H54 (cell line): Measurements from ENCODE around the gene ACBD4.

Source experiments
- DNase-seq: peaks from one replicate; pipeline ENCODE4 v3.0.0; 2011; ENCODE audit warnings: low spot score, mixed read lengths; ENCODE audit not compliant: insufficient read length
- FAIRE-seq: peaks from 3 replicates; lab custom pipeline; 2011; peaks lifted over from hg19 to GRCh38; lab: Jason Lieb, UNC
- POLR2A ChIP-seq: IDR thresholded peaks from 2 replicates; pipeline ENCODE4 v1.6.1; 2011; ENCODE audit warnings: low read depth, mild to moderate bottlenecking, low read length

Gene ACBD4, protein sequence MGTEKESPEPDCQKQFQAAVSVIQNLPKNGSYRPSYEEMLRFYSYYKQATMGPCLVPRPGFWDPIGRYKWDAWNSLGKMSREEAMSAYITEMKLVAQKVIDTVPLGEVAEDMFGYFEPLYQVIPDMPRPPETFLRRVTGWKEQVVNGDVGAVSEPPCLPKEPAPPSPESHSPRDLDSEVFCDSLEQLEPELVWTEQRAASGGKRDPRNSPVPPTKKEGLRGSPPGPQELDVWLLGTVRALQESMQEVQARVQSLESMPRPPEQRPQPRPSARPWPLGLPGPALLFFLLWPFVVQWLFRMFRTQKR

DNA sequence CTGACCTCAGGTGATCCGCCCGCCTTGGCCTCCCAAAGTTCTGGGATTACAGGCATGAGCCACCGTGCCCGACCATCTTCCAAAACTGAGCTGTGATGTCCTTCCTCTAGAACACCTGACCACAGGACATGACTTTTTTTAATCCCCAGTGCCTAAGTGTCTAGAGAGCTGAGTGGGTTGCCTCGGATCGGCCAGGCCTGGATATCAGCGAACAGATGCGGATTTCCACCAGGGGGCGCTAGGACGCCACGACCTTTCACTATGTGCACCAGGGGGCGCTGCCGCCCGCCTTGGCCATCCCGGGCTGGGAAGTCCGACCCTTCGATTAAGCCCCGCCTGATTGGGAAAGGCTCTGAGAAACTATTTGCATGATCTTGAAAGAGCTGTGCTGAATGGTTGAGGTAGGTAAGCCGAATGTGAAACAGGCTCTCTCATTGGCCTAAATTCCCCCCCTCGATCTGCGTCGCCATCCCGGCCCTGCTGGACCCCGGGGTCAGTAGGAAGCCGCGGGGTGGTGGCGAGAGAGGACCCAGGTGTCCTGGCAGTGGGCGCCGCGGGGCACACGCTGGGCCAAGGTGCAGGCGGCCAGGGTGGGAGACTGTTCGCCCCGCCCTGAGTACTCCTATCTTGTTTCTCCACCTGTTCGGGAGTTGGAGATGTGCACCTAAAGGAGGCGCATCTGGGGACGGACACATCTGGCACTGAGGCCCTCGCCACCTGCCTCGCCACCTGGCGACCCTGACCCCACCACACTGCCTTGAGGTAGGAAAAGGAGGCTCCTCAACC is at the start of gene ACBD4:
Gene ACBD4, plus strand, starts transcription at position 496 of the 786 bp plus-strand sequence. CDS start 458 bp downstream, outside the sequence.
- TF ChIP-seq POLR2A: no peak; the same call in 1 of the 2 replicates
- FAIRE-seq: peak; percentile 86

DNA sequence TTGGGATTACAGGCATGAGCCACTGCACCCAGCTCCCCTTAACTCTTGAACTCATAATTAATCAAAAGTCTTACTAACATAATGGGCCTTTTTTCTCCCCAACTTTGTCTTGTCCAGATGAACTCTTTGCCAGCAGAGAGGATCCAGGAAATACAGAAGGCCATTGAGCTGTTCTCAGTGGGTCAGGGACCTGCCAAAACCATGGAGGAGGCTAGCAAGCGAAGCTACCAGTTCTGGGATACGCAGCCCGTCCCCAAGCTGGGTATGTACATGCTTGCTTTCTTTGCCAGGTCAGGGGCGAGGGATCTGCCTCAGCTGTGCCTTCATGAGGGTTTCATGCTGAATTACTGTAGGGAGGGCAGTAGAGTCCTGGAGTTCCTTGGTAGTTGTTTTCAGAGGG is 49.1 kb upstream of the ACBD4 start:
- no peak for TF ChIP-seq POLR2A
- DNase-seq: no peak
- no peak for FAIRE-seq

More for the DNA sequence above, at the start of gene ACBD4:
- DNase-seq: peak; percentile 99

DNA sequence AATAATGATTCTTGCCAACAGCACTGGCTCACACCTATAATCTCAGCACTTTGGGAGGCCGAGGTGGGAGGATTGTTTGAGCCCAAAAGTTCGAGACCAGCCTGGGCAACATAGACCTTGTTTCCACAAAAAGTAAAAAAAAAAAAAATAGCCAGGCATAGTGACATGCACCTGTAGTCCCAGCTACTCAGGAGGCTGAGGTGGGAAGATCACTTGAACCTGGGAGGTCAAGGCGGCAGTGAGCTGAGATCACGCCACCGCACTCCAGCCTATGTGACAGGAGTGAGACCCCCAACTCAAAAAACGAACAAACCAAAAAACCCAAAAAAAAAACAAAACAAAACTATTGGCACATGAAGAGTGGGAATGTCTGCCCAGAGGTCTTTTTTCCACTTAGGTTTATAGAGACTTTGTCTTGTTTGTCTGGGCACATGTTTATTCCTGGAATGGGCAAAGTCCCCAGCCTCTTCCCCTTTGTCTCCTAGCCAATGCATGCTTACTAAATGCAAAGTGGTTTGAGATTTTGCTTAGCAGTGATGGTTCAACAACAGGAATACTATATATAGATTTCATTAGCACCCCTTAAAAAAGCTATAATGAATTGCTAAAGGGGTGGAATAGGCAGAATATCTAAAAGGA is 48.5 kb upstream of the ACBD4 start:
- TF ChIP-seq POLR2A: no peak
- no peak for DNase-seq
- no peak for FAIRE-seq

DNA sequence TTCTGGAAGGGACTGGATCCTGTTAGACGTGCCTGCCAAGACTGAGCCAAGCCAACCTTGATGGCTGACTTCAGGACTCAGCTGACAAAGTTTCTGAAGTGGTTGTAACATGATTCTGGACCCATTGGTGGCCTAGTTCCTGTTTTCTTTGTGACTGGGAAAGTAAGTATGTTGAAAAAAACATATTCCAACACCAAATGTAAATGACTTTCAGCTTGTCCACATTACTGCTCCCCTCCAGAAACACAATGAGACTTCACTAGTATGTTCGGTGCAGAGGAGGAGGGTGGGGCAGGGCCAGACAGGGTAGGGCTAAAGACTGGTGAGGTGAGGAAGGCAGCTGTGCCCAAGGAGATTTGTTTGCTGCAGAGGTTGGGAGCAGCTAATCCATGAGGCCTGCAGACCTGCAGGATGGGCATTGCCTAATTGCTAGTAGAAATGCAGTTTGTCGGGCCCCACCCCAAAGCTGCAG is 47.9 kb upstream of the ACBD4 start:
- no peak for FAIRE-seq
- TF ChIP-seq POLR2A: no peak
- no peak for DNase-seq

DNA sequence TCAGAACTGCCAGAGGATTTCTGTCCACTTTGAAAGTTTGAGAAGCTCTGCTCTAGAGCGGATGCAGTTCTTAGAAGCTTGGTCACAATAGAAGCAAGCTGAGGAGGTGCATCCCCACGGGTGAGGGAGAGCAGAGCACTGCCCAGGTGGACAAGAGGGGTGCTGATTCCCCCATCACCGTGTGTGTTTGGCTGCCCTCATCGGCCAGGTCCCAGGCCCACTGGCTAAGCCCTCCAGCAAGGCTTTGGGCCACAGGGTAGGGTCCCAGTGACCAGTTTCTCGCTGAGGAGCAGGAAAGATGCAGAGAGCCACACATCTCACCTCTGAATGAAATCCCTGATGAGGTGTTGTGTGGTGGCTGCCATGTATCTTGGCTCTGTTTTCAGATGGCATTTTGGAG is 47.5 kb upstream of the ACBD4 start:
- no peak for DNase-seq
- no peak for FAIRE-seq
- TF ChIP-seq POLR2A: no peak

DNA sequence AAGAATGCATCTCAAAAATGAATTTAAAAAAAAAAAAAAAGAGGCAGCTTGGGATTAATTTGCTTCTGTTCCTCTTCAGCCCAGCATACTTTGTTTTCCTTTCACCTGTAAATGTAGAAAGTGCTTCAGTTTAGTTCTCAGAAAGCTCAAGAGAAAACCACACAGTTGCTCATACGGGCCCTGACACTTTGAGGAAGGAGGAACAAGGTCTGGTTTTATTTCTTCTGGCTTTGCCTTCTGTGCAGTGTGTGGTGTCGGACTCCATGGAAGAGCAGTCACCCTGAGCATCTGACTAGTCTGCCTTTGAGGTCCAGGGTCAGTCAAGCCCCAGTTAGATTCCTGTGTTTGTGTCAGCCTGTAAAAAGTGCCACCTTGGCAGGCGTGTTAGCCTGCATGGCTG is 46.7 kb upstream of the ACBD4 start:
- no peak for FAIRE-seq
- no peak for DNase-seq
- TF ChIP-seq POLR2A: no peak

DNA sequence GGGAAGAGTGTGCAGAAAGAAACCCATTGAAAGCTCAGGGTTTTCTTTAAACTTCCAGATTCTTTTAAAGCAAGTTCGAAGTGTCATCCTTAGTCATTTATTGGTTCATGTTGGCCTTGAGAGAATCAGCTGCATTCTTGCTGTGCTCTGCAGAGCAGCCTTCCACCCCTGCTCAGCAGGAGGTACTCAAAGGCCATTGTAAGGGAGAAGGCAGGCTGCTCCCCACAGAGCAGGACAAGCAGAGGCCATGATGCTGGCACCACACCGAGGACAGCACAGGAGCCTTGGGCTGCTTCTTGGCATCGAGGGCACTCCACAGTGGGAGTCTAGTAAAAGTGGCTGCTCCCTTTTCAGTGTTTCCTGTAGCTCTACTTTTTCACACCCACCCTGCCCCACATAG is 44.8 kb upstream of the ACBD4 start:
- no peak for FAIRE-seq
- no peak for DNase-seq
- no peak for TF ChIP-seq POLR2A

DNA sequence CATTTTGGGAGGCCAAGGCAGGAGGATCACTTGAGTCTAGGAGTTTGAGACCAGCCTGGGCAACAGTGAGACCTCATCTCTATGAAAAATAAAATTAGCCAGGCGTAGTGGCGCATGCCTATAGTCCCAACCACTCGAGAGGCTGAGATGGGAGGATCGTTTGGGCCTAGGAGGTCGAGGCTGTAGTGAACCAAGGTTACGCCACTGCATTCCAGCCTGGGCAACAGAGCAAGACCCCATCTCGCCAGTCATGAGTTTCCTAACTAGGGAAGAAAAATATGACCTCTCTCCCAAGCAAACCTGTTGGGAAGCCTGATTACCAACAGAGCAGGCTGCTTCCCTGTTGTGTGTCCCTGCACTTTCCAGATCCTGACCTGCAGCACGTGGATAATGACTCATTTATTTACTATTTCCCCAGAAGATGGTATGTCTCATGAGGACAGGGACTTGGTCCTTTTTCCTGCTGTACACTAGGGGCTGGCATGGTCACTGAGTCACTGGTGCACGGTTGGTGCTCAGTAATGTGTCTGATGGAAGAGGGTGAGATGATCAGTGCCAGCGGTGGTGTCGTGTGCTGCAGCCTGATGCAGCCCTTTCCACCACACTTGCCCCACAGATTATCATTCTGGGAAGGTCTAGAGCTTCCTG is 43.6 kb upstream of the ACBD4 start:
- no peak for TF ChIP-seq POLR2A
- no peak for DNase-seq

DNA sequence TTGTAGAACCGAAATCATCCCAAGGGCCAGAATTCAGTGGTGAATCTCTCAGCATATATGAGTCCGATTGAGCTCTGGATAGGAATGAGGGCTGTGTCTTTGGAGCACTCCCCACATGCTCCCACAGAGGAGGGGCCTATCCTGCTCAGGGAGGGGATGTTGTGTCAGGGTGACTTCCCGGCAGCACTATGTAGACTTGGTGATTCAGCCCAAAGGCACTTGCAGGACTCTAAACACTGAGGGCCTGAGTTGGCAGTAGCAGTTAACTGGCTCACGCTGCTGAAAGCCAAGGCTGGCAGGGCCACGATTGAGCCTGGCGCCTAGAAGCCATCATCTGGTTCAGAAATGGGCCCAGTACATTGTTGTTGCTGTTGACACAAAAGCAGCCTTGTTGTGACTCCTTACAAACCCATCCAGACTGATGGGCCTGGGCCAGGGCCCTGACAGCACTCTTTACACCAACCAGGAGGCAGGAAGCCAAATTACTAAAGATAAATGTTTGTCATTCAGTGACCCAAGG is 42.5 kb upstream of the ACBD4 start:
- 0 out of 2 replicates have a peak, but pooled peaks have one; percentile 18 for TF ChIP-seq POLR2A
- DNase-seq (peak; percentile 98), FAIRE-seq (peak; percentile 88)

More for the DNA sequence above, 43.6 kb upstream of the ACBD4 start:
- FAIRE-seq: no peak

DNA sequence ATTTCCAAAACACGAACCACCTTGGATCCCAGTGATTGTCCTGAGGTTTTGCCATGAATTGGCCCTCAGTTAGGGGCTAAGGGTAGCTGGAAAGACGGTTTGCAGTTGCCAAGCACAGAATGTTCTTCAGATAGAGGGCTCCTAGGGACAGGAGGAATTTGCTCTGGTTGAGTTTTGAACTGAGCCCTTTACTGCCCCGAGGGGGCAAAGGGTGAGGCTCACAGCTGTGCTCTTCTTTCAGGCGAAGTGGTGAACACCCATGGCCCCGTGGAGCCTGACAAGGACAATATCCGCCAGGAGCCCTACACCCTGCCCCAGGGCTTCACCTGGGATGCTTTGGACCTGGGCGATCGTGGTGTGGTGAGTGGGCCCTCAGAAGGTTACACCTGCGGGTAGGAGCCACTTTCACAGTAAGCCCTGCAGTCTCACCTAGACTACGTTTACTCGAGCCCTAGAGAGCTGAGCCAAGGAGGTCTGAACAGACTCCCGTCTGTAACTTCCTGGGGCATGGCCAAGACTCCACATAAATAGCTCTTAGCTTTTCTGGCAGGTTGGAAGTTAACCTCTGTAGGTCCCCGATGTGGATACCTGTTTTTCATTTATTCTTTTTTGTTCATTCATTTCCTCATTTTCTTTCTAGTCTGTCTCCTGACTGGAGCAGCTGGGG is 41.9 kb upstream of the ACBD4 start:
- TF ChIP-seq POLR2A: no peak
- FAIRE-seq (no peak), DNase-seq (no peak)

DNA sequence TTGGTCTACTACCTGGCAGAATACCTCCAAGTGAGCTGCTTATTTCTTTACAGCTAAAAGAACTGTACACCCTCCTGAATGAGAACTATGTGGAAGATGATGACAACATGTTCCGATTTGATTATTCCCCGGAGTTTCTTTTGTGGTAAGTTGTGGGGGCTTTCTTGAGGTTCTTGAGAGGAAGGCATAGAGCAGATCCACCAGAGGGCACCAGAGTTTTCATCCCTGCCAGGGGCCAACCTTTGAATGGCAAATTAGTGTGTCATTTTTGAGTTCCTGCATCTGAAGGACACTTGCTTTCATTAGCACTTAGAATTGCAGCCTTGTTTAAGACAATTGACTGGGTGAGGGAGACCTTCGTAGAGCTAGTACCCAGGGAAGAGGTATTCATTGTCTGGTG is 39.3 kb upstream of the ACBD4 start:
- no peak for DNase-seq

DNA sequence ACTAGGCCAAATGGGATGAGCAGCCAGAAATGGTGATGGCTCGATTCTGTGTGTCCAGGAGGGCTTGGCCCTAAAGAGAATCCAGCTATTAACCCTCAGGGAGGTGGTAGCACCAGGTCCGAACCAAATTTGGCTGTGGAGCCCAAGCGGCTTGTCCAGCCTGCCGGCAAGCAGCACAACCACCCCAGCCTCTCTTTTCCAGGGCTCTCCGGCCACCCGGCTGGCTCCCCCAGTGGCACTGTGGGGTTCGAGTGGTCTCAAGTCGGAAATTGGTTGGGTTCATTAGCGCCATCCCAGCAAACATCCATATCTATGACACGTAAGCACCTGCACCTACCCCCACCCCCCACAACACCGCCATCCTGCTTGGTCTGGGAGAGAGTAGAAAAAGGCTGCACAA is 38.6 kb upstream of the ACBD4 start:
- FAIRE-seq (no peak), DNase-seq (no peak)
- TF ChIP-seq POLR2A: no peak

More for the DNA sequence above, 39.3 kb upstream of the ACBD4 start:
- no peak for TF ChIP-seq POLR2A
- FAIRE-seq: no peak
